Heart left ventricle (tissue), 13 donors: ENCODE results near the gene CACNA1C.

Source experiments
- CTCF ChIP-seq, 12 donors: fragments of 200-600 bp; sonication (generic) in 4 of 12; IDR thresholded peaks; one replicate each; pipeline versions ENCODE4 v1.5.0 to v1.8.0; 2018 to 2022; ENCODE audit warnings: antibody characterized with exemption in 12 of 12, mild to moderate bottlenecking in 5 of 12
- POLR2A ChIP-seq, 2 donors: fragments of 450-650 bp; IDR thresholded peaks; one replicate each; pipeline ENCODE4 v1.6.1; 2017; ENCODE audit warnings: antibody characterized with exemption in 2 of 2, mild to moderate bottlenecking in 2 of 2, moderate library complexity in 2 of 2
- donor health status: ischemic (EF 13 %, LVEDD 7.1; RV severe dilation, severe dysfunction).
- donor health status: DM: no; HTN: yes; CAD: no.
- donor health status: DM: no; HTN: no; CAD: no.
- donor health status: ischemic (EF 25% LVEDD 6.9; RV normal size, moderate dysfunction).
- donor health status: ischemic (EF 25% LVEDD 5.7; RV mildly dilated, moderate dysfunction).
- donor health status: ischemic (EF 35%, LVEDD 5.7; RV mildly dilated, moderate dysfunction).
- donor health status: nonischemic (EF 11% LVEDD 7.7; RV severe dilation, severe dysfunction).
- donor health status: DM: yes; HTN: yes; CAD: no.
- donor health status: PGD.
- donor health status: ischemic (EF 29% LVEDD 5.4; RV normal size, mild dysfunction).
- donor health status: nonischemic (EF 23%, LVEDD 6.1; RV moderate dilation, normal function).

- TF ChIP-seq CTCF (IDR thresholded peaks at IDR 0.05) (no peak), POLR2A (IDR thresholded peaks at IDR 0.05) (no peak)
Measured at GRCh38 chr12:2415568-2415944, 362.8 kb downstream of the CACNA1C start.
